ENCODE data around the gene COMP.
"Not testable (repeated sequence)": the region's sequence is repeated elsewhere in the genome, so short reads cannot be mapped to it uniquely, and the experiment has no call there.

Gene COMP

GRCh38 chr19:18745012-18745735, 45.9 kb downstream of the COMP start:
- DNase-seq, result no peak

GRCh38 chr19:18743784-18744418, 47.2 kb downstream of the COMP start:
- no peak for DNase-seq

- peak; percentile 38 for DNase-seq
Observed at GRCh38 chr19:18742838-18743783, 48.0 kb downstream of the COMP start.

- DNase-seq, result no peak
Observed at GRCh38 chr19:18742324-18742723, 48.8 kb downstream of the COMP start.

GRCh38 chr19:18741124-18742121, 49.7 kb downstream of the COMP start:
- DNase-seq, result peak; percentile 97

GRCh38 chr19:18738961-18739690, 52.0 kb downstream of the COMP start:
- DNase-seq, result no peak

GRCh38 chr19:18737954-18738351, 53.2 kb downstream of the COMP start:
- DNase-seq, result no peak

- DNase-seq, result no peak
Observed at GRCh38 chr19:18737337-18737953, 53.7 kb downstream of the COMP start.

- DNase-seq, result peak; percentile 68
Observed at GRCh38 chr19:18736415-18737336, 54.4 kb downstream of the COMP start.

GRCh38 chr19:18735752-18736151, 55.4 kb downstream of the COMP start:
- no peak for DNase-seq

- no peak for DNase-seq
Observed at GRCh38 chr19:18735324-18735723, 55.8 kb downstream of the COMP start.

GRCh38 chr19:18733762-18734332, 57.3 kb downstream of the COMP start:
- not testable (repeated sequence) for DNase-seq

GRCh38 chr19:18733196-18733647, 57.9 kb downstream of the COMP start:
- peak; percentile 60 for DNase-seq

All from NCI-H2029 (cell line).